Stimulated activated CD4-positive, alpha-beta T cell treated with anti-CD3 and anti-CD28 coated beads, Interleukin-1b, Interleukin-23, amount 100 ng/mL, for 48 hours (primary cell): ENCODE measurements around the gene CDK5RAP2.

Experiments
- DNase-seq: peaks from one replicate; pipeline ENCODE4 v3.0.0-alpha.2; 2020

Gene CDK5RAP2

DNA sequence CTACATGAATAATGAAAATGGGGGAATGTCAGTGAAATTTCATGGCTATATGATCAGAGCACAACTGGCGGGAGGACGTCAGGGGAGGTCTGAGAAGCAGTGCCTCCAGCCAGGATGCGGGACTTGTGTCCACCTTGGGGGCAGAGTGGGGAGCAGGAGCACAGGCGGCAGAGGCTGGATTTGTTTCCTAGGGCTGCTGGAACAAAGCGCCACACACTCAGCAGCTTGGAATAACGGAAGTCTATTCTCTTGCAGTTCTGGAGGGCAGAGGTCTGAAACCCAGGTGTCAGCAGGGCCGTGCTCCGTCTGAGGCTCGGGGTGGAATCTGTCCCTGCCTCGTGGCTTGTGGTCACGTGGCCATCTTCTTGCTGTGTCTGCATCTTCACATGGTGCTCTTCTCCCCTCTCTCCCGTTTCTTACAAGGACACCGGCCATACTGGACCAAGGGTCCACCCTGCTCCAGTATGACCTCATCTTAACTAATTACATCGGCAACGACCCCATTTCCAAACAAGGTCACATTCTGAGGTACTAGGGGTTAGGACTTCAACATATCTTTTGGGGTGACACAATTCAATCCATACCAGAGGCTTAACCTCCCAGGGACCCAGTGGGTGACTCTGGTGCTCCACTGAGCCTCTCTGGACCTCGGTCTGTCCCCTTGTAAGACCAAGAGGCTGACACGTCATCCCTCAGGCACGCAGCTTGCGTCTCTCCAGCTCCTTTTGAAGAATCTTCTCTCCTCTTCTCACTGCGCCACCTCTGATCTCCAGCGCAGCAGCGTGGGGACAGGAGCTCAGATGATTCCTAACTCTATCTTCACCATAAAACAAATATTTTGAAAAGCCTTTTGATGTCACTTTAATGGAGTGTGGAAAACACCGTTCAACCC, 202.5 kb downstream of the CDK5RAP2 start:
- DNase-seq: no peak

DNA sequence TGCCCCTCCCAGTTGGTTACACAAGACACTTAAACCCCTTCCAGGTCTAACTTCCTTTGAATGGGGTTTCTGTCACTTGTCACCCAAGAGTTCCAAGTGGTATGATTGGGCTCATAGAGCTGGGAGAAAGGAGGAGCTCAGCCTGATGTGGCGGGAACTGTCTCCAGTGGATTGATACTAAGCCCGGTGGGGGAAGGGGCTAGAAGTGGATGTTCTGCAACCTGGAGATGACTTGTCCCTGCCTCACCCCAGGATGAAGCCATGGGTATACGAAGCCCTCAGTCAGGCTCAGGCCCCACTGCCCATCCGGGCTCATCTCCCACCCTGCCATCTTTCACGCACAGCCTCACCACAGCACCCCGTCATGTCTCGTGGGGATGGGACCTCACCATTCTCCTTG, 203.9 kb downstream of the CDK5RAP2 start:
- no peak for DNase-seq

DNA sequence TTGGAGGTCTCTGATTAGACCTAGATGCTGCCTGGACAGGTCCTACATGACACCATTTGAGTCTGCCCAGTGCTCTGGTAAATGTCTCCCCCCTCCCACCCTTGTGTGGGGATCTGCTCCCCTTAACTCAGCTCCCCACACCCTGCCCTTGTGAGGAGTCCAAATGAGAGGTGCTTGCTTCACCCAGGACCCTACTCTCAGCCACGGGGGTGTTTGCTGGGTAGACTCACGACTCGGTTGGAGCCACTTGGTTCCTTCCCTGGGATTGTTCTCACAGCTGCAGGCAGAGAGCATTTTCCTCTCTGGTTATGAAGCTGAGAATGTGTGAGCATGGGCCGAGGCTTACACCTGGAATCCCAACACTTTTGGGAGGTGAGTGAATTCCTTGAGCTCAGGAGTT, 204.7 kb downstream of the CDK5RAP2 start:
- DNase-seq: no peak

DNA sequence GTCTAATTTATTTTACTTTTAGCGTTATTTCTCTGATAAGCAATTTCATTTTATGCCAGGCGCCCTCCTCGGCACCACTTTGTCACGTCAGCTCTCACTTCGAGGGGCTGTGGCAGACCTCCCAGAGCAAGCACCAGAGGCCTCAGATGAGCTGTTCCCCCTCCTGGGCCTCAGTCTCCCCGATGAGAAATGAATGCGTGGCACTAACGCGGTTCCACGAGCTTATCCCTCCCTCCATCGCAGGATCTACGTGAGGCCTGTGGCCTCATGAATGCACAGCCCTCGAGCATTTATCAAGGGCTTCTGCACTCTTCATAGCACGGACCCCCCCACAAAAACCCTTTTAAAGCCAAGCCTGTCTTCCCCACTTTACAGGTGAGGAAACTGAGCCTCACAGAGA, 205.2 kb downstream of the CDK5RAP2 start:
- DNase-seq: no peak

DNA sequence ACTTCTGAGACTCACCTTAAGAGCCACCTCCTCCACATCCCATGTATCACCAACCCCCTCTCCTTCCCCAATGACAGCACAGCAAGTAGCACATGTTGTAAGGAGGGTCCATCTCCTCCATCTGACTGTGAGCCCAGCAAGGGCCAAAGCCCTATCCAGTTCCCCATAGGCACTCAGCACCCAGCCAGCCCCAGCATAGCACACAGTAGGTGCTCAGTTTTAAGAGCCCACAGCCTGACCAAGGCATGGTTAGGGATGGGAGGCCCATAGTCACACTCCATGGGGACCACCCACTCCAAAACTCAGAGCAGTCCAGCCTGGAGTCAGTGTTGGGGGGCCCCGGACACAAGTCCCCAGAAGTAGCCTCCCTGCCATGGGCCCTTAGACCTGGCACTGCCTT, 205.7 kb downstream of the CDK5RAP2 start:
- DNase-seq: no peak

DNA sequence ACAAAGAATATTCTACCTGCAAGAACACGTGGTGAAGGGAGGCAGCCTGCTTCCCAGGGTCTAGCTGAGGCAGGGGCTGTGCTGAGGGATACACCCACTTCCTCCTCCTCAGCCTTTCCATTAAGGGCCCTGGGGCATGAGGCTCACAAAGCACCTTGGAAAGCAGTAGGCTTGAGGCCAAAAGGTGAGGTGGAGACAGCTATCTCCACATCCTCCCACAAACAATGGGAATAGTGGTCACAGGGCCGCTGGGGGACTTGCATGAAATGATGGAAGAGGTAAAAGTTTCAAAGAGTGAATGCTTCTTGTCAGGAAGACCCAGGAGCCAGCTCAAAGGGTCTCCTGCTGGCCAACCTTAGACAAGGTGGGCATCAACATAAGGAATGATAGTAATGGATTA, 207.9 kb downstream of the CDK5RAP2 start:
- DNase-seq: no peak

DNA sequence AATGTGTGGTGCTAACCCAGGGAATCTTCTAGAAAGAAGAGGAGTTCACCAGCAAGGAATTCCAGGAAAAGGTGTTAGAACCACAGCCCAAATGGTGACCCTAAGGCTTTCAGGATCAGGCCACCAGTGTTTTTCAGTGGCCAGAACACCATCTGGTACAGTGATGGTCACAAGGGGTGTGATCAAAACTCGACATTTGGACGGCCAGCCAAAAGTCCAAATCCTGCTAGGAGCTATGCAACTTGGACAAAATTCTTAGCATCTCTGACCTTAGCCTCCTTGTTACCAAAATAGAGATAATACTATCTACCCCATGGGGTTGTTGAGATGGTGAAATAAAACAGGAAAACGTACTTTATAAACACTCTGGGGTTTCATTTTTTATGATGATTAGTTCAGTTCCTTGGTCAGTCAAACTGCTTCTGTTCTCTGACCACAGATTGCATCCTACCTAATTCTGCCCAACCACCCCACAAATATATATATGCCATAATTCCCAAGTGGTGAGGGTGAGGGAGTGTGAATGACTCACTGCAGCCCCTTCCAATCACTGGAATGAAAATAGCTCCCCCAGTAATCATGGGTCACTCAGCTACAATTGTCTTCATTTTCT, 210.3 kb downstream of the CDK5RAP2 start:
- no peak for DNase-seq

DNA sequence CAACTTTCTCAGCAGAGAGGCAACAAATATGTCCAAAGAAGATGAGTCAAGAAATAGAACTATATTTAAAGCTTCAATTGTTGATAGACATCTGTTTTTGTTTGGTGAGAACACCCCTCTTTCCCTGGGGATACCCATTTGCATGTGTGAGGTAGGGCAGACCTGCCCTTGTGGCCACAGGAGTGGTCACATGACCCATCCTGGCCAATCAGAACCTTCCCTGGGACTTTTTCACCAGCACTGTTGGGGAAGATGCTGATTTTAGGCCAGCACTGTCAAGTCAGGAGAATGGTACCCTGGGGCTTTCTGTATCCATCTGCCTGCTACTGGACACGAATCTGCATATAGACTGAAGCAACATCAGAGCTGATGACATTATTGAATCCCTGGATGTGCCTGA, 211.2 kb downstream of the CDK5RAP2 start:
- DNase-seq: no peak

DNA sequence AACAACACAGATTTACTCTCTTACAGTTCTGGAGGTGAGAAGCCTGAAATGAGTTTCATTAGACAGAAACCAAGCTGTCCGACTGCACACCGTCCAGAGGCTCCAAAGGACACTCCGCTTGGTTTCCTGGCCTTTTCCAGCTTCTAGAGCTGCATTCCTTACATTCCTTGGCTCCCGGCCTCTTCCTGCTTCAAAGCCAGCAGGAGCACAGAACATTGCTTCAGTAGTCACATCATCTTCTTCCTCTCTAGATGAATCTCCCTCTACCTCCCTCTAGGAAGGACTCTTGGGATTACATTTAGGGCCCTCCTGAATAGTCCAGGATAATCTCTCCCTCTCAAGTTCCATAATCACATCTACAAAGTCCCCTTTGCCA, 213.3 kb downstream of the CDK5RAP2 start:
- no peak for DNase-seq

DNA sequence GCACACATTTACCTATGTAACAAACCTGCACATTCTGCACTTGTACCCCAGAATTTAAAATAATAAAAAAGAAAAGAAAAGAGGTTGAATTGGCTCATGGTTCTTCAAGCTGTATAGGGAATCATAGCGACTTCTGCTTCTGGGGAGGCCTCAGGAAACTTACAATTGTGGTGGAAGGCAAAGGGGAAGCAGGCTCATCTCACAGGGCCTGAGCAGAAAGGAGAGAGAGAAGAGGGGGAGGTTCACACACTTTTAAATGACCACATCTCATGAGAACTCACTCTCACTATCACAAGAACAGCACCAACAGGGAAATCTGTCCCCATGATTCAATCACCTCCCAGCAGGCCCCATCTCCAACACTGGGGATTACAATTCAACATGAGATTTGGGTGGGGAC, 214.6 kb downstream of the CDK5RAP2 start:
- no peak for DNase-seq

DNA sequence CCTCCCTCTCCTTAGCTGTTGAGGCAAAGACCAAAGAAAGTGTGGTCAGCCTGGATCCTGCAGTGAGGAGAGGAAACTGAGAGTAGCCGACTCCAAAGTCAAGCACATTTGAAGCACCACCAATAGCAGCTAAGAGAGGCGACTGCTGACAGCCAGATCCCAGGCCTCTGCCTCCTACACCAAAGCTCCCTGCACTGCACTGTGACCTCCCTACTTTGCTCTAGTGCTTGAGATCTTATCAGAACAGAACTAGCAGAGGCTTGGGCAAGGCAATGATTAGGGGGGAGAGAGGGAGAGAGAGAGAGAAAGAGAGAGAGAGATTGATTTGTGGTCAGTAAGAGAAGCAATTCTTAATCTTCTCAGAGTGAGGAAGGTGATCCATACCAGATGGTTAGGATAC, 216.3 kb downstream of the CDK5RAP2 start:
- no peak for DNase-seq

DNA sequence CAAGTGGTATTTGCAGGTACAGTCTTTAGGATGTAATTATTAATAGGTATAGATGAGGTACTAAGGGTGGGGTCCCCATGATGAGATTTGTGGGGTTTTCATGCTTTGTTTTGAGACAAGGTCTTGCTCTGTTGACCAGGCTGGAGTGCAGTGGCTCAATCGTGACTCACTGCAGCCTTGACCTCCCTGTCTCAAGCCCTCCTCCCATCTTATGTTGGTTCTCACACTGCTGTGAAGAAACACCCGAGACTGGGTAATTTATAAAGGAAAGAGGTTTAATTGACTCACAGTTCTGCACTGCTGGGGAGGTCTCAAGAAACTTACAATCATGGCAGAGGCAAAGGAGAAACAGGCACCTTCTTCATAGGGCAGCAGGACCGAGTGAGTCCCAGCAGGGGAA, 217.5 kb downstream of the CDK5RAP2 start:
- no peak for DNase-seq

DNA sequence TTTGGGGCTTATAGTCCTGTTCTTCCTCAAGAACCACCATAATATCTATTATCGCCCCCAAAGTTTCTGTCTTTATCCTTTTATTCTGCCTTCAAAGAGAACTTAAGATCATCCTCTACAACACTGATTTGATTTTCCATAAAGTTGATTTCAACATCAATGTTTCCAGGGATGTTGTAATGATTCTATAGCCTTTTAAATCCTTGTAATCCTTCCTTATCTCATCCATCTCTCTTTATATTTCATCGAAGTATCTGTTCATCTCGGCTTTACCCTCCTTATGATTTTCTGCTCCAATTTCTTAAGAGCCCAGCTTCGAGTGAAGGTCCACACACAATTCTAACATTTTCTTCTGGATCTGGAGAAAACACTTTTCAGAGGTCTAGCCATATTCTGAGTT, 218.4 kb downstream of the CDK5RAP2 start:
- DNase-seq: no peak

DNA sequence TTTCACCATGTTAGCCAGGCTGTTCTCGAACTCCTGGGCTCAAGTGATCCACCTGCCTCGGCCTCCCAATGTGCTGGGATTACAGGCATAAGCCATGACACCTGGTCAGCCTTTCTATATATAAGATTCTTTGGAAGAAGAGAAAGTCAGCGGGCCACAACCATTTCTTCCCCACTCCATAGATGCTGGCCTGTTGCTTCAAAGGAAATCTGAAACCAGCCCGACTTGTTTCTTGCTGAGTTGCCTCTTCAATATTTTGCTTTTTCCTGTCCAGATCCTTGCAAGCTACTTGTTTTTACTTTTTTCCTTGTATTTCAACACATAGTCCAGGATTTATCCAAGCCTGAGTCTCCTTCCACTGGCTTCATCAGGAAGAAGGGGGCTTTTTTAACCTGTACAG, 219.5 kb downstream of the CDK5RAP2 start:
- no peak for DNase-seq

DNA sequence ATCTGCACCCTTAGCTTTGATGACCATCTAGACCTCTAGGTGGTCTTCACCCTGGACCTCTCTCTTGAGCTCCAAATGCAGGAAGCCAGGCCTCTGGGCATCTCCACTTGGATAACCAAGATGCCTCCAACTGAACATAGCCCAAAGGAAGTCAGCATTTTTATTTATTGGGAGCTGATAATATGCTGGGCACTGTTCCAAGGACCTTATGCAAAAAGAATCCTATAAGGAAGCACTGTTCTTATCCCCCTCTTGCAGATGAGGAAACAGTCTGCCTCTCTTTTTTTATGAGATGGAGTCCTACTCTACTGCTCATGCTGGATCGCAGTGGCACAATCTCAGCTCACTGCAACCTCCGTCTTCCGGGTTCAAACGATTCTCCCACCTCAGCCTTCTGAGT, 219.9 kb downstream of the CDK5RAP2 start:
- DNase-seq: no peak

DNA sequence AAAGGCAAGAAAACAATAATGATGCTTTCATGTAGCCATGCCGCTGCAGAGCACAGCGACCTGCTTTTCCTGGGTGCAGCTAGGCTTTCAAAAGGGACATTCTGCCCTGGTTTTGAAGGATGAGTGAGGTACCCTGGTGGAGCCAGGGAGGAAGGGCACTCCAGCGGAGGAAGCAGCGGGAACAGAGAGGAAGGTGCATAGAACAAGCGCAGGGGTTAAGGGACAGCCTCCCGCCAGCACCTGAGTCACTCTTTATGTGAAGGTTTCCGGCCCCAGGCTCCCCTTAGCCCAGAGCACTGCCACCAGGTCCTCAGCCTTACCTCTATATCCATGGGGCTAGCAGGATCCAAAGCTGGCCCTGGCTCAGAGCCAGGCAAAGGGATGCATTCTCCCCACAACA, 221.1 kb downstream of the CDK5RAP2 start:
- DNase-seq: no peak

DNA sequence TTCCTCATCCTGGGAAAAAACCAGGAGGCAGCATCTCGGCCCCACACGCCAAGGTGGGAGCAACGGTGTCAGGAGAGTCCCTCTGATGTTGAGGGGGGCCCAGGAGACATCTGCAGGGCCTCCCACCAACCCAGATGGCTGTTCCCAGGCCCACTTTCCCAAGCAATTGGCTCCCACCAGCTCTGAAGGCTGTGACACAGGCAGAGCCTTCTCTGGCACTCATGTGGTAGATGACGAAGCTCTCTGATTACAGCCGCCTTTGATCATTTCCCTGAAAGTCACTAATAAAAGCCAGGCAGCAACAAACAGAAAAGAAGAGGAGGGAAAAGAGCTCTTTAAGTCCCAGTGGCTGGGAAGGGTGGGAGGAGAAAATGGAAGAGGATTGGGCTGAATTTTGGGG, 226.5 kb downstream of the CDK5RAP2 start:
- DNase-seq: no peak

DNA sequence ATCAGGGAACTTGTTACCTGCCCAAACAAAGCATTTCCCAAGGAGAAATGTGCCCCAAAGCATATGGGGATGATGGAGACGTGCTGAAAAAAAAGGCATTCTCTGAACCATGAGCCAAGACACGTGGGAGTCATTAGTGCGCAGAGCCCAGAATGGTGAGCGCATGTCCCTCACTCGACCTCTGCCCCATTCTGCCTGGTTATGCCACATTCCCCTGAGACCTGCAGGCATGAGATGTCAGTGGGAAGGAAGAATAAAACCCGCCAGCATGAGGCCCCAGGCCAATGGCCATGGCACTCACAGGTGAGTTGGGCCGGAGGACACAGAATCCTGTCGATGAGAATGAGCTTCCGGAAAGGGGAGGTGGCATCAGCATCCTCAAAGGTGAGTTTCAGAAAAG, 228.9 kb downstream of the CDK5RAP2 start:
- no peak for DNase-seq

DNA sequence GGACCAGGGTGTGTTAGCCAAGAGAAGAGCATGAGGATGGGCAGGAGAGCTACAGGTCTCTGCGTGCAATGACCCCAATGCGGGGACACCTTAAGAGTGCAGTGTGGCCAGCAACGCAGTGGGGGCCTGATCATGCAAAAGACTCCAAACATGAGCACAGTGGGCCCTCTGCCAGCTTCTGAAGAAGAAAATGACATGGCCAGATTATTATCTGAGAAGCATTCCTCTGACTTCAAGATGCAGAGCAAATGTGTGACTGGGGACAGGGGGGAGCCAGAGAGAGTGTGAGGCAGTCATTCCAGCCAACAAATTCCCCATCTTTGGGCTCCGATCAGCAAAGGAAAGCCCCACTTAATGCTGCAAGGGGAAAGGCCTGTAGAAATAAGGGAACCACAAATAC, 229.4 kb downstream of the CDK5RAP2 start:
- no peak for DNase-seq

DNA sequence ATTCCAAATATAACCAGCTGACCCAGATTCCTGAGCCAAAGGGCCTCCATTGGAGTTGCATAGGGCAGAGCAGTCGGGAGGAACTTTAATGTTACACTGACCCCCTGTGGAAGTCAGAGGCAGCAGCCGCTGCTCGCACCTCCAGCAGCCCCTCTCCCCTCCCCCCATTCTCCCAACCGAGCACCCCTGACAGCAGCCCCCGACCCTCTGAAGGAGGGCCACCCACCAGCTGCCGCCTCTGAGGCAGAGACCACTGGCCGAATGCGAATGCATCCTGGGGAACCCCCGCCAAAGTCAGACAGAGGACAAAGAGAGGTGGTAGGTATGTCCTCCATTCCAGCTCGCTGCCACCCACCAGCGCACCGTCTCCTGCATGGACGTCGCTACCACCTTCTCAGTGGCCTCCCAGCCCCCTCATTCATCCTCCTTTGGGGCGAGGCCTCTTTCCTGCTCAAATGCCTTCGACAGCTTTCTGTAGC, 231.0 kb downstream of the CDK5RAP2 start:
- DNase-seq: peak; percentile 10

DNA sequence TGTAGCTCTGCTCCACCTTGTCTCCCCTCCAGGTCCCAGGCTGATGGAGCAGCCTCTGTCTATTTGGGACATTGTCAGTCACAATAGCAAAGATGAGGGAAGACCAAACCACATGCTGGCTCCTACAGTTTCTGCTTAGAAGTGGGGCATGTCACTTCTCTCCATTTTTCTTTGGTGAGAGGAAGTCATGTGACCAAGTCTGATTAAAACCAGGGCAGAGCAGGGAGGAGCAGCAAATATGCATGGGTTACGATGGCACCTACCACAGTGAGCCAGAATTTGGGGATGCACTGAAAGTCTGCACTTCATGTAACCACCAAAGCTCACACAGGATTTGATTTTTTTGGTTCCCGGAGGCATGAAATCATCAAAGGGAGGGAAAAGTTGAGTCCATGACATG, 234.6 kb downstream of the CDK5RAP2 start:
- no peak for DNase-seq

DNA sequence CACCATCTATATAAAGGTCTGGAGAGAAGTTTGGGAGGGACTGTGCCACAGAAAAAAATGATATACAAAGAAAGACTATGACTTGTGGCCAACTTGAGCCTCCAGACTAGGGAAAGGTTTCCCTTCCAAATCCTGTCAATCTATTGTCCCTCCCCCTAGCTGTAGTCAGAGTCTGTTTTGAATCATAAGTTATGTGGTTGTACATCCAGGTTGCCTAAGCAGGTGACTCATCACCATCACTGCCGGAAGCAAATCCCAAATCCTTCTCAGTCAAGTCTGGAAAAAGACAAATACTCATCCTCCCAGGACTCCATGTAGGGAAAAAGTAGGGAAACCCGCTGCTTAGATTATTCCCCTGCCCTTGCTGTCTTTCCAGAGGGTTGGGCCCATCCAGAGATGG, 235.7 kb downstream of the CDK5RAP2 start:
- no peak for DNase-seq

DNA sequence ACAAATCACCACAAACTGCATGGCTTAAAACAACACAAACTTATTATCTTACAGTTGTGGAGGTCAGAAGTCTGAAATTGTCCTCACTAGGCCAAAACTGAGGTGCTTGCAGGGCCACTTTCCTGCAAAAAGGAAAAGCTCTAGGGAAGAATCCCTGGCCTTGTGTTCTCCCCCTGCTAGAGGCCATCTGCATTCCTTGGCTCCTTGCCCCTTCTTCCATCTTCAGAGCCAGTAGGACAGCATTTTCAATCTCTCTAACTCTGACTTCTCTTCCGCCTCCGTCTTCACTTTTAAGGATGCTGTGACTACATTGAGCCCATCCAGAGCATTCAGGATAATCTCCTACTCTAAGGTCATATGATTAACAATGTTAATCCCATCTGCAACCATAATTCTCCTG, 236.6 kb downstream of the CDK5RAP2 start:
- no peak for DNase-seq
